Naive thymus-derived CD4-positive, alpha-beta T cell (primary cell): ENCODE measurements around the gene SOWAHC. TPM values are rescaled to one million over a fixed set of nuclear protein-coding genes. Genes with fewer than 3 reads are reported as not detected.

Experiments
- ATAC-seq: fragments of 150-1000 bp; cut with Tn5 transposase; 2 replicates; pipeline ENCODE4 v1.10.0; 2021; ENCODE audit warnings: mild to moderate bottlenecking, moderate library complexity
- CTCF ChIA-PET: fragments of 350-600 bp; sonication (Branson Sonifier 250); formaldehyde crosslinking; loops from one replicate; lab custom pipeline; 2021; ENCODE audit warnings: antibody characterized with exemption; lab: Charles Lee
- POLR2A ChIA-PET: fragments of 350-600 bp; sonication (Branson Sonifier 250); formaldehyde crosslinking; loops from one replicate; lab custom pipeline; 2021; ENCODE audit warnings: antibody characterized with exemption, inconsistent platforms; lab: Charles Lee
- DNase-seq, 9 donors: peaks; one replicate each; pipeline versions ENCODE4 v3.0.0 to v3.0.0-alpha.2; 2020 to 2022; ENCODE audit warnings: mixed read lengths in 1 of 9
- H3K27ac ChIP-seq: one replicate; pipeline ENCODE4 v1.7.0; 2013; ENCODE audit warnings: mild to moderate bottlenecking, low read depth, low read length, moderate library complexity
- H3K27me3 ChIP-seq, 2 donors: one replicate each; pipeline ENCODE4 v1.7.0; 2013; ENCODE audit warnings: low read length in 2 of 2, mild to moderate bottlenecking in 2 of 2, moderate library complexity in 2 of 2; ENCODE audit not compliant: control insufficient read depth in 2 of 2, insufficient read depth in 2 of 2
- H3K36me3 ChIP-seq, 3 experiments: 1 replicate in 2 of 3; 2 replicates in 1 of 3; pipeline ENCODE4 v1.7.0; 2013; ENCODE audit warnings: low read length in 3 of 3, mild to moderate bottlenecking in 3 of 3, moderate library complexity in 1 of 3; ENCODE audit not compliant: insufficient read depth in 3 of 3, control insufficient read depth in 2 of 3
- H3K4me1 ChIP-seq, 2 donors: one replicate each; pipeline ENCODE4 v1.7.0; 2013; ENCODE audit warnings: low read length in 2 of 2, mild to moderate bottlenecking in 2 of 2, moderate library complexity in 1 of 2; ENCODE audit not compliant: control insufficient read depth in 2 of 2, insufficient read depth in 2 of 2
- H3K4me3 ChIP-seq: 2 replicates; pipeline ENCODE4 v1.7.0; 2013; ENCODE audit warnings: mild to moderate bottlenecking, low read length
- H3K9me3 ChIP-seq, 3 experiments: 1 replicate in 2 of 3; 2 replicates in 1 of 3; pipeline ENCODE4 v1.7.0; 2013; ENCODE audit warnings: low read length in 3 of 3; ENCODE audit not compliant: control insufficient read depth in 2 of 3
- H3K27ac Mint-ChIP-seq, 9 donors: one replicate each; pipeline ENCODE4 v1.8.0; 2020 to 2022; ENCODE audit warnings: mixed read lengths in 9 of 9, mild to moderate bottlenecking in 8 of 9, moderate library complexity in 5 of 9, inconsistent platforms in 2 of 9
- H3K27me3 Mint-ChIP-seq, 5 donors: one replicate each; pipeline ENCODE4 v1.8.0; 2021 to 2022; ENCODE audit warnings: mixed read lengths in 5 of 5, mild to moderate bottlenecking in 1 of 5
- H3K36me3 Mint-ChIP-seq, 5 donors: one replicate each; pipeline ENCODE4 v1.8.0; 2020 to 2022; ENCODE audit warnings: mixed read lengths in 5 of 5, mild to moderate bottlenecking in 3 of 5, inconsistent platforms in 1 of 5
- H3K4me1 Mint-ChIP-seq, 7 donors: one replicate each; pipeline ENCODE4 v1.8.0; 2020 to 2022; ENCODE audit warnings: mixed read lengths in 7 of 7, mild to moderate bottlenecking in 3 of 7, inconsistent platforms in 1 of 7
- H3K4me3 Mint-ChIP-seq, 10 donors: one replicate each; pipeline ENCODE4 v1.8.0; 2020 to 2022; ENCODE audit warnings: mild to moderate bottlenecking in 10 of 10, mixed read lengths in 10 of 10, moderate library complexity in 6 of 10, inconsistent platforms in 2 of 10
- H3K9me3 Mint-ChIP-seq, 11 donors: one replicate each; pipeline ENCODE4 v1.8.0; 2020 to 2022; ENCODE audit warnings: mixed read lengths in 11 of 11, mild to moderate bottlenecking in 4 of 11, inconsistent platforms in 1 of 11, moderate library complexity in 1 of 11
- intact Hi-C, 2 donors: fragments of 100-400 bp; cut with micrococcal nuclease; formaldehyde crosslinking; loops; one replicate each; pipeline ENCODE4 v1.15.1; 2023
- polyA plus RNA-seq, 2 donors: library from polyadenylated mRNA; unstranded; fragments of 300-500 nt; fragmentation: Illumina TruSeq; gene quantifications; one replicate each; pipeline ENCODE4 v1.2.3, GENCODE V29; 2021
- total RNA-seq, 6 experiments: library from RNA in 5 of 6; stranded (reverse) in 5 of 6; gene quantifications; 1 replicate in 5 of 6; 2 replicates in 1 of 6; pipeline ENCODE4 v1.2.3 and lab custom pipeline; 2021 to 2026

Gene SOWAHC
- total and polyA plus RNA-seq, 7 experiments from 2014 or later: 0.16 to 1.2 (median 0.89) TPM

DNA sequence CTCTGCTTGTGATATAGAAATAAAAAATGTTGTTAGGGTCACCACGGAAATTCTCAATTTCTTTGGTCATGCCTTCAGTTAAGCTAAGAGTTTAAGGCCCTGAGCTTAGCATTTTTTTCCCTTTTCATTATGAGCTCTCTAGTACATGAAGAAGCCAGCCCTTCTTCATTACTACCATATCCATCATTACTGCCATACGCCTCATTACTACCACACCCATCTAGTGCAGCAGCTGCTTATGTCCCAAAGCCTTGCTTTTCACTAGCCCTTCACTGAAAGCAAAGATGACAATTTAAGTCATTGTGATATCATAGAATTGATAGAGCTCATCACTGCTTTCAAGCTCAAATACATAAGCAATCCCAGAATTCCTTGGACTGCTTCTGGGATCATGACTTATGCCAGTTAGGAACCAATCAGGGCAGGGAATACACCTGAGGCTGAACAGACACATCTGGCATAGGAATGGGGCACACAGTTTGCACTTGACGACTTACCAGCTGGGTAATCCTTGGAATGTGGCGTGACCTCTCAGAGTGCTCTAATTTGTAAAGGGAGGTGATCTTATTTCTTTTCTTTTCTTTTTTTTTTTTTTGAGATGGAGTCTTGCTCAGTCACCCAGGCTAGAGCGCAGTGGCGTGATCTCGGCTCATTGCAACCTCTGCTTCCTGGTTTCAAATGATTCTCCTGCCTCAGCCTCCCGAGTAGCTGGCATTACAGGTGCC, 40.3 kb downstream of the SOWAHC start:
- H3K27me3 Mint-ChIP-seq: peaks cover 3 to 18% (median 6%) of the 10 kb centered on the region in 5 donors
- no peaks in the 10 kb centered on the region for H3K9me3 Mint-ChIP-seq
- CTCF ChIA-PET: no interaction called here
- intact Hi-C loops: no loop called here
- Histone ChIP-seq H3K4me3 (no peak overlapping the region), H3K36me3 (no peaks in the 10 kb centered on the region), H3K27me3 (no peaks in the 10 kb centered on the region), H3K4me1 (no peaks in the 10 kb centered on the region), H3K9me3 (no peaks in the 10 kb centered on the region), H3K27ac (no peak overlapping the region)
- POLR2A ChIA-PET: no interaction called here
- H3K27ac Mint-ChIP-seq: no peak overlapping the region
- no peaks in the 10 kb centered on the region for H3K36me3 Mint-ChIP-seq
- no peak for ATAC-seq
- no peaks in the 10 kb centered on the region for H3K4me1 Mint-ChIP-seq
- no peak for DNase-seq
- no peak overlapping the region for H3K4me3 Mint-ChIP-seq

DNA sequence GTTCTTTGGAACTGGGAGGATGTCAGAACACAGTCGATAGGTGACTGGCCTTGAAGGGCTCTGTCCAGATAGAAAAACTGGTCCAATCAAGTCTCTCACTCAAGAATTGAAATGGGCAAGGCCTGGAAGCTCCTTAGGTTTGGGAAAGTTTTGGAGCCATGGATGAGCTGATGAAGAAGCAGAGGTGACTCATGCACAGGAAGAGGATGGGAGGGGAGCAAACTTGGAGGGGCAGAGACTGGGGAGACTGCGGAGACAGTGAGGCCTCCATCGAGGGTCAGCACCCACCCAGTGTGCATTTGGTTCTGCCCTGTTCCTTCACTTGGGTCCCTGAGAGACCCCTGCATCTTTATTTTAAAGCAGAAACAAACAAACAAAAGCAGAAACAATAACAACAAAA, 41.1 kb downstream of the SOWAHC start:
- no peaks in the 10 kb centered on the region for H3K4me1 Mint-ChIP-seq
- no peak overlapping the region for H3K4me3 Mint-ChIP-seq
- no peak for ATAC-seq
- H3K27ac ChIP-seq: no peak overlapping the region
- H3K4me3 ChIP-seq: no peak overlapping the region
- ChIA-PET CTCF (no interaction called here), POLR2A (no interaction called here)
- no peaks in the 10 kb centered on the region for H3K36me3 Mint-ChIP-seq
- H3K9me3 ChIP-seq: no peaks in the 10 kb centered on the region
- H3K27ac Mint-ChIP-seq: no peak overlapping the region
- H3K4me1 ChIP-seq: no peaks in the 10 kb centered on the region
- H3K9me3 Mint-ChIP-seq: no peaks in the 10 kb centered on the region
- no peaks in the 10 kb centered on the region for H3K27me3 ChIP-seq
- intact Hi-C loops: no loop called here
- peaks cover 0 to 16% (median 3%) of the 10 kb centered on the region in 5 donors for H3K27me3 Mint-ChIP-seq
- no peaks in the 10 kb centered on the region for H3K36me3 ChIP-seq
- DNase-seq: no peak

DNA sequence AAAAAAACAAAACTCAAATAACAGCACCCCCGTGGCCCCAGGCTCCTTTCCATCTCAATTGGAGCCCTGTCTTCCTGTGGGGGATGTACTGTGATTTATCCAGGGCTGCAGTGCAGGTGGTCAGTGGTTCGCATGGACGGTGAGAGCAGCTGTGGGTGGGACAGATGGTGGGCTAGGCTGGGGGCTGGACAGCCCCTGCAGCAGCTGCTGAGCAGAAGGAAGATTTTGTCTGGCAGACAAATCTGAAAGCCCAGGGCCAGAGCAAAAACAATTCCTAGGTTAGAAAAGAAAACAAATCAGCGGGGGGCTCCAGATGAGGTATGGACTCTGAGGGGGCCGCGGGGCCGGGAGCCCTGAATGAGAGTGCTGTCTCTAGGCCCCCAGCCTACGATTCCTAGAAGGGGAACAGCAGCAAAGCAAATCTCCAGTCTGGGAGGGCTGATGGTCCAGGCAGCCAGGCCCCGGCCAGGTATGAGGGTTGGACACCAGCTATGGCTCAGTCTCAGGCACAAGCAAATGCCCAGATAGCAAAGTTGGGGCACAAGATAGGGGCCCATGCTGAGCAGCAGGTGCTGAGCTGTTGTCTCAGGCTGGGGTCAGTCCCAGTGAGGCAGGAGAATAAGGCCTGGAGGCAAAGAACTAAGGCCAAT, 45.4 kb downstream of the SOWAHC start:
- intact Hi-C loops: no loop called here
- no peaks in the 10 kb centered on the region for H3K4me1 ChIP-seq
- peak overlapping the region in 1 of 9 donors; percentile 4 for H3K27ac Mint-ChIP-seq
- H3K36me3 Mint-ChIP-seq: no peaks in the 10 kb centered on the region
- H3K36me3 ChIP-seq: no peaks in the 10 kb centered on the region
- H3K4me1 Mint-ChIP-seq: no peaks in the 10 kb centered on the region
- H3K4me3 ChIP-seq: no peak overlapping the region
- H3K9me3 Mint-ChIP-seq: no peaks in the 10 kb centered on the region
- ChIA-PET CTCF (interaction anchor here (0.6 kb wide), 1 partner anchor 1201 kb away, joined by 4 read pairs; no protein-coding TSS in a partner anchor), POLR2A (no interaction called here)
- no peaks in the 10 kb centered on the region for H3K27me3 ChIP-seq
- no peaks in the 10 kb centered on the region for H3K9me3 ChIP-seq
- peaks cover 0 to 21% (median 11%) of the 10 kb centered on the region in 5 donors for H3K27me3 Mint-ChIP-seq
- ATAC-seq: no peak
- no peak overlapping the region for H3K27ac ChIP-seq
- no peak for DNase-seq
- no peak overlapping the region for H3K4me3 Mint-ChIP-seq

DNA sequence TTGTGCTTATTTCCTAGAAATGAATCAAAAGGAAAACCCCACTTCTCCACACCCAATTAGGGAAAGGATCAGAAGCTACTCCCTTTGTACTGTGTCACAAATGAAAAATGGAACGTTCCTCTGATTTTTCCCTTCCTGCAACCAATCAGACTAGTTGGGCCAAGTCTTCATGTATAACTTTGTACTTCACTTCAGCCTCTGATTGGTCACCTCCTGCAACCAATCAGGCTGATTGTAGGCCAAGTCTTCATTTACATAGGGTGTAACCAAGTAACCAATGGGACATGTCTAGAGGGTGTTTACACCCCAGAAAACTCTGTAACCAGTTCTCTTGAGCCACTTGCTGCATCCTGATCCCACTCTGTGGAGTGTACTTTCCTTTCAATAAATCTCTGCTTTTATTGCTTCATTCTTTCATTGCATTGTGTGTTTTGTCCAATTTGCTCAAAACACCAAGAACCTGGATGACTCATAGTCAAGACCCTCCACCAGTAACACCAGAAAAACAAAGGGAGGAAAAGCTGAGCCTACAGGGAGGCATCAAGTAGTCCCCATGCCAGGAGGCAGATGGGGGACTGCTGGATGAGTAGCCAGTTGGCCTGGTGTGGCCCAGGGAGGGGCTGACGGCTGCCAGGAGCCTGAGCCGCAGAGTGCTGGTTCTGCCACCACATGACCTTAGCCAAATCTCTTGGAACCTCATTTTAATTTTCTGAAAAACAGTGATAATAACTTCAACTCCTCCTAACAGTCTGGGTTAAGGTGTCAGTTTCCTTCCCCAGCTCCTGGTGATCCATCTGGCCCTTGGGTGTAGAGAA, 46.1 kb downstream of the SOWAHC start:
- ChIA-PET POLR2A (no interaction called here), CTCF (no interaction called here)
- DNase-seq (no peak), ATAC-seq (no peak)
- peaks cover 0 to 22% (median 11%) of the 10 kb centered on the region in 5 donors for H3K27me3 Mint-ChIP-seq
- H3K4me1 Mint-ChIP-seq: no peaks in the 10 kb centered on the region
- H3K4me1 ChIP-seq: no peaks in the 10 kb centered on the region
- no peak overlapping the region for H3K4me3 ChIP-seq
- no peaks in the 10 kb centered on the region for H3K9me3 Mint-ChIP-seq
- no peaks in the 10 kb centered on the region for H3K27me3 ChIP-seq
- H3K4me3 Mint-ChIP-seq: no peak overlapping the region
- H3K27ac ChIP-seq: no peak overlapping the region
- intact Hi-C loops: no loop called here
- H3K36me3 ChIP-seq: no peaks in the 10 kb centered on the region
- no peaks in the 10 kb centered on the region for H3K9me3 ChIP-seq
- H3K36me3 Mint-ChIP-seq: no peaks in the 10 kb centered on the region
- H3K27ac Mint-ChIP-seq: no peak overlapping the region

DNA sequence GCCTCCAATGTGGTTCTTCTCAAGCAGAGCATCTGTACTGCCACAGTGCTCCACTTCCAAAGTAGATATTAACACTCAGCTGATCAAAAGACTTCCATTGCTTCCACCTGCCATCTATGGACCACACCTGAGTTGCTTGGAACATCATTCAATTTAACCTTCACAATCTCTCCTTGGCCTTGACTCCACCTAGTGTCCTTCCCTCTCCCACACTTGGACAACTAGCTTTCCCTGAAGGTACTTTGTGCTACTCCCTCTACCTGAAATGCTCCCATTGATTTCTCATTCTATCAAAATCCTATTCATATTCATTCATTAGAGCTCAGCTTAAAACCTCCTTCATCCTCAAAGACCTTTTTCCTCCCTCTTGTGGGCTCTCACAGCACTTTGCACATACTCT, 48.7 kb downstream of the SOWAHC start:
- H3K4me3 Mint-ChIP-seq: no peak overlapping the region
- no peak for DNase-seq

DNA sequence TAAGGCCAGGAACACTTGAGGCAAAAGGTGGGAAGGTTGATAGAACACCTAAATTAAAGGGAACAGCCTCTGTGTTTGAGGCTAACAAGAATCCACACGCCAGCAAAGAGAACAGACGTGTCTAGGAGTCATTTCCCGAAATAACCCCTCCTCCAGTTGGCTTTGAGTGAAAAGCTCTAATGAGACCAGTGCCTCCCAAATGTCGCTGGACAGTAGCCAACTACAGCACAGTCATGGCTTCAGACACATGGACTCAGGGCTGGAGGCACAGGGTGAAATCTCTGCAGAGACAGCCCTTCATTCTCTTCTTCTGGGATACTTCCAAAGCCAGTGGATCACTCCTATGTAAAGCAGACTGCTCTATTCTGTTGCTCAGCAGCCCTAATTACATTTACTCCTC, 49.6 kb downstream of the SOWAHC start:
- H3K27me3 ChIP-seq: no peaks in the 10 kb centered on the region
- no peak for ATAC-seq
- no peaks in the 10 kb centered on the region for H3K9me3 ChIP-seq
- no peak overlapping the region for H3K4me3 Mint-ChIP-seq
- H3K9me3 Mint-ChIP-seq: no peaks in the 10 kb centered on the region
- no peak overlapping the region for H3K4me3 ChIP-seq
- H3K4me1 Mint-ChIP-seq: no peaks in the 10 kb centered on the region
- ChIA-PET POLR2A (interaction anchor here (0.7 kb wide), 1 partner anchor 297 kb away, joined by 3 read pairs; no protein-coding TSS in a partner anchor), CTCF (no interaction called here)
- DNase-seq: no peak
- intact Hi-C loops: no loop called here
- no peaks in the 10 kb centered on the region for H3K36me3 Mint-ChIP-seq
- H3K27ac Mint-ChIP-seq: no peak overlapping the region
- no peak overlapping the region for H3K27ac ChIP-seq
- peaks cover 0 to 19% (median 16%) of the 10 kb centered on the region in 5 donors for H3K27me3 Mint-ChIP-seq
- H3K36me3 ChIP-seq: no peaks in the 10 kb centered on the region
- no peaks in the 10 kb centered on the region for H3K4me1 ChIP-seq

More for the DNA sequence above, 48.7 kb downstream of the SOWAHC start:
- Histone ChIP-seq H3K27me3 (no peaks in the 10 kb centered on the region), H3K9me3 (no peaks in the 10 kb centered on the region), H3K27ac (no peak overlapping the region), H3K36me3 (no peaks in the 10 kb centered on the region), H3K4me3 (no peak overlapping the region), H3K4me1 (no peaks in the 10 kb centered on the region)
- intact Hi-C loops: no loop called here
- CTCF ChIA-PET: no interaction called here
- Mint-ChIP-seq H3K27me3 (peaks cover 0 to 19% (median 11%) of the 10 kb centered on the region in 5 donors), H3K4me1 (no peaks in the 10 kb centered on the region), H3K9me3 (no peaks in the 10 kb centered on the region), H3K36me3 (no peaks in the 10 kb centered on the region), H3K27ac (no peak overlapping the region)
- no peak for ATAC-seq
- POLR2A ChIA-PET: no interaction called here
